Mesothelial cell of epicardium (in vitro differentiated cells): ENCODE measurements around the gene GPATCH1. TPM values are rescaled to one million over a fixed set of nuclear protein-coding genes. Genes with fewer than 3 reads are reported as not detected.
"Not testable (repeated sequence)": the region's sequence is repeated elsewhere in the genome, so short reads cannot be mapped to it uniquely, and the experiment has no call there.

Experiments used
- DNase-seq, 2 experiments: peaks; one replicate each; pipeline ENCODE4 v3.0.0; 2021; ENCODE audit warnings: low spot score in 2 of 2; ENCODE audit not compliant: unreplicated experiment in 2 of 2
- H3K27ac Mint-ChIP-seq: 2 replicates; pipeline ENCODE4 v1.8.0; 2021; ENCODE audit warnings: mixed read lengths
- H3K27me3 Mint-ChIP-seq: 2 replicates; pipeline ENCODE4 v1.8.0; 2021; ENCODE audit warnings: low read depth, mixed read lengths
- H3K36me3 Mint-ChIP-seq: 2 replicates; pipeline ENCODE4 v1.8.0; 2021; ENCODE audit warnings: mixed read lengths
- H3K4me1 Mint-ChIP-seq: 2 replicates; pipeline ENCODE4 v1.8.0; 2021; ENCODE audit warnings: mixed read lengths
- H3K4me3 Mint-ChIP-seq: 2 replicates; pipeline ENCODE4 v1.8.0; 2021; ENCODE audit warnings: mild to moderate bottlenecking, moderate library complexity, mixed read lengths
- H3K9me3 Mint-ChIP-seq: 2 replicates; pipeline ENCODE4 v1.8.0; 2021; ENCODE audit warnings: mixed read lengths
- total RNA-seq: library from RNA; stranded (reverse); gene quantifications from 3 replicates; pipeline ENCODE4 v1.2.1, GENCODE V29; 2021
- TF ChIP-seq, protein P1 (sequence below): fragments of 200-600 bp; sonication (generic); IDR thresholded peaks from one replicate; pipeline ENCODE4 v1.5.0; 2021; ENCODE audit warnings: antibody characterized with exemption; ENCODE audit not compliant: unreplicated experiment

GPATCH1 gene
- total RNA-seq, 1 donor from 2014 or later, result 13.5 TPM

DNA sequence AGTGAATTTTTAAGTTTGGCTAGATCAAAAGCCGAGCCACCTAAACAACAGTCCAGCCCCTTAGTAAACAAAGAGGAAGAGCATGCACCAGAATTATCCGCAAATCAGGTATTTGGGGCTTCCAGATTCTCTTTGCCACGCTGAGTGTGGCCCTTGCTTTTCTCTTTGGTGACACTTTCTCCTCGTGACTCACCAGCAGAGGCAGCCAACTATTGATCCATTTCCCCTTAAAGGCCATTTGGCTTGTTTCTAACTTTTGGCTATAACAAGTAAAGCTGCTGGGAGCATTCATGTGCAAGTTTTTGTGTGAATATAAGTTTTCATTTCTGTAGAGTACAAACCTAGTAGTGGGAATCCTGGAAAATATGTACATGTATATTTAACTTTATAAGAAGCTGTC lies 33.3 kb downstream of the GPATCH1 start:
- peaks cover 52% of the 10 kb centered on the region for H3K36me3 Mint-ChIP-seq
- H3K27me3 Mint-ChIP-seq, result no peaks in the 10 kb centered on the region
- H3K27ac Mint-ChIP-seq, result no peak overlapping the region
- no peak for DNase-seq
- no peaks in the 10 kb centered on the region for H3K4me1 Mint-ChIP-seq
- no peaks in the 10 kb centered on the region for H3K9me3 Mint-ChIP-seq
- TF ChIP-seq, protein P1, sequence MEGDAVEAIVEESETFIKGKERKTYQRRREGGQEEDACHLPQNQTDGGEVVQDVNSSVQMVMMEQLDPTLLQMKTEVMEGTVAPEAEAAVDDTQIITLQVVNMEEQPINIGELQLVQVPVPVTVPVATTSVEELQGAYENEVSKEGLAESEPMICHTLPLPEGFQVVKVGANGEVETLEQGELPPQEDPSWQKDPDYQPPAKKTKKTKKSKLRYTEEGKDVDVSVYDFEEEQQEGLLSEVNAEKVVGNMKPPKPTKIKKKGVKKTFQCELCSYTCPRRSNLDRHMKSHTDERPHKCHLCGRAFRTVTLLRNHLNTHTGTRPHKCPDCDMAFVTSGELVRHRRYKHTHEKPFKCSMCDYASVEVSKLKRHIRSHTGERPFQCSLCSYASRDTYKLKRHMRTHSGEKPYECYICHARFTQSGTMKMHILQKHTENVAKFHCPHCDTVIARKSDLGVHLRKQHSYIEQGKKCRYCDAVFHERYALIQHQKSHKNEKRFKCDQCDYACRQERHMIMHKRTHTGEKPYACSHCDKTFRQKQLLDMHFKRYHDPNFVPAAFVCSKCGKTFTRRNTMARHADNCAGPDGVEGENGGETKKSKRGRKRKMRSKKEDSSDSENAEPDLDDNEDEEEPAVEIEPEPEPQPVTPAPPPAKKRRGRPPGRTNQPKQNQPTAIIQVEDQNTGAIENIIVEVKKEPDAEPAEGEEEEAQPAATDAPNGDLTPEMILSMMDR, result no peak
- H3K4me3 Mint-ChIP-seq, result no peak overlapping the region

DNA sequence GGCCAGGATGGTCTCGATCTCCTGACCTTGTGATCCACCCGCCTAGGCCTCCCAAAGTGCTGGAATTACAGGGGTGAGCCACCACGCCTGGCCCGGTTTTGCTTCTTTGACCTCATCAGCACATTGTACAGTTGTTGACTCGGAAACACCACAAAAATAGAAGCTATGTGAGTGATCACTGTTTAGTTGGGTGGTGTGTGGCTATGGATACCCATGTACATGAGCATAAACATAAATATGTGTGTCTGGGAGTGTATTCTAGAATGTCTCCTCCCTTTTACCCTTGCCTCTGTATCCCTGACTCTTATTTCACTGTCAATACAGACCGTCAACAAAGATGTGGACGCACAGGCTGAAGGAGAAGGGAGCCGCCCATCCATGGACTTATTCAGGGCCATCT lies 36.5 kb downstream of the GPATCH1 start:
- Mint-ChIP-seq H3K9me3 (no peaks in the 10 kb centered on the region), H3K36me3 (peaks cover 38% of the 10 kb centered on the region), H3K27ac (no peak overlapping the region), H3K27me3 (no peaks in the 10 kb centered on the region), H3K4me3 (no peak overlapping the region), H3K4me1 (no peaks in the 10 kb centered on the region)
- DNase-seq, result no peak
- TF ChIP-seq, protein P1, result no peak

DNA sequence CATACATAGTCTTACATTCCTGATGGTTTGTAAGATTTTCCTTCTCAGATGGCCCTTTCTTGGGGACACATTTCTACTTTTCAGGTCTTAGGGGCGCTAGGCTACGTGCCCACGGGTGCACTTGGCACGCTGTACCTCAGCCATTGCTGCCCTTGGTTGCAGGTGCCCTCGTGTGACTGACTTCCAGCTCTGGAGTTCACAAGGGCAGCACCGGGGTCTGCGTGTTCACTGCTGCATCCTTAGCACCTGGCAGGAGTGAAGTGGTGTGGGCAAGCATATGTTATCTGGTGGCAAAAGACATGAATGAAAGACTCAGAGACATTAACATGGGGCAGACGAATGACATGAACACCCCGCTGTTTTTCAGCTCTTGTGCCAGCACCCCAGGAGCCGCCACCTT lies 37.7 kb downstream of the GPATCH1 start:
- no peak overlapping the region for H3K27ac Mint-ChIP-seq

GRCh38 chr19:33124207-33125098 lies 43.5 kb downstream of the GPATCH1 start:
- no peak overlapping the region for H3K4me3 Mint-ChIP-seq
- H3K27ac Mint-ChIP-seq, result no peak overlapping the region
- DNase-seq, result no peak

More for the DNA sequence above, 37.7 kb downstream of the GPATCH1 start:
- no peaks in the 10 kb centered on the region for H3K4me1 Mint-ChIP-seq
- no peak overlapping the region for H3K4me3 Mint-ChIP-seq
- no peaks in the 10 kb centered on the region for H3K27me3 Mint-ChIP-seq
- H3K36me3 Mint-ChIP-seq, result peaks cover 35% of the 10 kb centered on the region
- no peaks in the 10 kb centered on the region for H3K9me3 Mint-ChIP-seq
- TF ChIP-seq, protein P1, result no peak
- no peak for DNase-seq

DNA sequence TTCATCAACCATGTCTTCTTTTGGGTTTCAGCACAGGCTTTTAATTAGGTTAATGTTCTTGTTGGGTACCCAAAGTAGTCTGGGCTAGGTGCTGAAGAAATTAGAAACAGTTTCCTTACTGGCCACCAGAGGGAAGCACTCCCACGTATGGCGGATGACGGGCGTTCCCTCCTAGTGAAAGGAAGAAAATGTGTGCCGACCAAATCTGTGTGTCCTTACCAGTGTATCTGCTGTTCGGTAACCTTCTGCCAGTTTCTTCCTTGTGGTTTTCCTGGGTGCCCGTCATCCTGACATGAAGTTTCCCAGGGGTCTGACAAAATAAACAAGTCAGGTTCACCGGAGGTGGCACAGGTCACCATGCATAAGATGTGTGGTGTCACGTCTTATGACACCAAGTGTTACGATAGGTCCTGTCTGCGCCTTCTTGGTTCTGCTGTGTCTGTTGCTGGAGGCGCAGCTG lies 45.0 kb downstream of the GPATCH1 start:
- H3K27me3 Mint-ChIP-seq, result no peaks in the 10 kb centered on the region
- H3K4me1 Mint-ChIP-seq, result no peaks in the 10 kb centered on the region
- no peak overlapping the region for H3K27ac Mint-ChIP-seq
- TF ChIP-seq, protein P1, result peak; percentile 86
- H3K36me3 Mint-ChIP-seq, result peaks cover 28% of the 10 kb centered on the region
- peak in 1 of 2 experiments; percentile 58 for DNase-seq
- H3K4me3 Mint-ChIP-seq, result no peak overlapping the region
- no peaks in the 10 kb centered on the region for H3K9me3 Mint-ChIP-seq

More at GRCh38 chr19:33124207-33125098, 43.5 kb downstream of the GPATCH1 start:
- TF ChIP-seq, protein P1, result no peak
- Mint-ChIP-seq H3K27me3 (no peaks in the 10 kb centered on the region), H3K36me3 (peaks cover 22% of the 10 kb centered on the region), H3K4me1 (no peaks in the 10 kb centered on the region), H3K9me3 (no peaks in the 10 kb centered on the region)

- not testable (repeated sequence) for H3K27ac Mint-ChIP-seq, H3K4me1 Mint-ChIP-seq, H3K9me3 Mint-ChIP-seq, DNase-seq, H3K4me3 Mint-ChIP-seq, H3K27me3 Mint-ChIP-seq
- peaks cover 26% of the 10 kb centered on the region for H3K36me3 Mint-ChIP-seq
Observed at GRCh38 chr19:33126712-33127111, 45.7 kb downstream of the GPATCH1 start.
